ENCODE measurements around the gene BRD2. TPM values are rescaled to one million over a fixed set of nuclear protein-coding genes. Genes with fewer than 3 reads are reported as not detected.

Gene BRD2
- total and polyA plus RNA-seq, 9 of the 15 experiments (the other 6 are each of a cell fraction or from before 2014, with no cell fraction given): 19.0 to 252 (median 181) TPM

DNA sequence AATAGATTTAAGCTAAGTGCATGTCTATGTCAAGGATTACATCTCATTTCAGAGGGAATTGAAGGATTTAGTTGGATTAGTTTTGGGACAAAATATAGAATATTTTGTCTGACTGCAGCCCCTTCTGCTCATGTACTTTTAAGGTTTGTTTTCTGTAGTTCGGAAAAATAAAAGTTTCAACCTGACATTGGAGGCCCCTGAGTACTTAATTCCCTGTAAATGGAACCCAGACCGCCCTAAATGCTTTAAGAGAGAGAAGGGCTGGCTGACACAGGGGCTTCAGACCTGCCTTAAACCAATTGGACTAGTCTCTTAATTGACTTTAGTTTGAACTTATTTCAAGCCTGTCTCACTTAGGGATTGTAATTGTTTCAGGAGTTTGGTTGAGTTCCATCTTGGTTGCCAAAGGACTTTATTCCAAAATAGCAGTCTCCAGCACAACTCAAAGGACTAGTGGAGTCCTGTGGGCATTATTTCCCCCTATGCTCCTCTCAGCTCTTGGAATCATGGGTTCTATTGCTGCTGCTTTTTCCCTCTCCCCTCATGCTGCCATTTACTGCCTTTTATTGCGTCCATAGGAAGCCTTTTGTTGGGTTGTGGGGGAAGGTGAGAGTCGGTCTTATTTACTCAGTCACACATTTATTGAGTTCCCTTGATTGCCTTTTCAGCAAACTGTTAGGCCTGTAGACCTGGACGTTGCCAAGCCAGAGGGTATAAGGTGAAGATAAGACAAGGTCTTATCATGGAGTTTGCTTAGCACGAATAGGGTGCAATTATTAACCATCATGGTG, 14.5 kb downstream of the BRD2 start:
- H3K27ac ChIP-seq (ENCODE audit: extremely low read depth, low read depth, low read length): peak overlapping the region; percentile 11; the same call in 1 of the 3 replicates
- H3K9me3 ChIP-seq (replicated peaks; ENCODE audit: control insufficient read depth, insufficient read depth, low read depth, low read length): no peaks in the 10 kb centered on the region
- H3K4me2 ChIP-seq (ENCODE audit: insufficient read depth, low read length): no peak overlapping the region
- peaks cover 10% of the 10 kb centered on the region for H3K79me2 ChIP-seq (ENCODE audit: control insufficient read depth, insufficient read depth, low read length)
- H3K27me3 ChIP-seq (ENCODE audit: control insufficient read depth in 2 of 2, insufficient read depth in 2 of 2, low read length in 2 of 2): peaks cover 6 to 12% of the 10 kb centered on the region in 2 experiments; a peak in 3 of 5 replicates
- H3K9me1 ChIP-seq (ENCODE audit: control insufficient read depth, insufficient read depth, low read length): no peaks in the 10 kb centered on the region
- ATAC-seq (peak; percentile 2), FAIRE-seq (no peak), DNase-seq (ENCODE audit: extremely low read depth in 1 of 4, low spot score in 3 of 4) (peak in 1 of 4 experiments; percentile 25)
- H3K4me1 ChIP-seq (replicated peaks in 1 of 2; ENCODE audit: control insufficient read depth in 2 of 2, insufficient read depth in 2 of 2, low read length in 2 of 2): peaks cover 0 to 6% of the 10 kb centered on the region in 2 experiments; a peak in 2 of 5 replicates
- no peak overlapping the region for H2AFZ ChIP-seq (ENCODE audit: low read depth, low read length)
- H3K9ac ChIP-seq (ENCODE audit: insufficient read depth in 1 of 2, low read depth in 2 of 2, low read length in 2 of 2): no peak overlapping the region
- H4K20me1 ChIP-seq (replicated peaks; ENCODE audit: control insufficient read depth, insufficient read depth, low read length): peaks cover 40% of the 10 kb centered on the region
- intact Hi-C loops (cut with micrococcal nuclease) (no loop called here), in situ Hi-C loops (cut with MboI) (loop anchor here (10.0 kb wide), 1 partner anchor 48 kb away; no protein-coding TSS in a partner anchor)
- POLR2A ChIA-PET: interaction anchor here (0.6 to 12.5 kb wide), 17 partner anchors 10 to 868 kb away, joined by 3 to 384 read pairs (median 4); partner anchors contain the start of genes BRD2, HLA-DMA, HLA-DMB and TAP2
- H3K4me3 ChIP-seq: no peak overlapping the region
- no TSS peak for BruUV-seq (replicated peaks)
- CTCF ChIA-PET (ENCODE audit: low intra/inter-chr PET ratio): interaction anchor here (0.6 to 4.7 kb wide), 5 partner anchors 45 to 97 kb away, joined by 3 to 84 read pairs (median 11); no protein-coding TSS in a partner anchor
- WGBS (ENCODE audit: insufficient coverage, low coverage, missing lambda C conversion rate): 20% methylated on average over 6 of the region's 6 CpGs
- H3K36me3 ChIP-seq (ENCODE audit: control insufficient read depth, insufficient read depth, low read length): peaks cover 43% of the 10 kb centered on the region
- TF ChIP-seq SIN3A (IDR thresholded peaks at IDR 0.05; ENCODE audit: borderline replicate concordance in 2 of 2, control insufficient read depth in 1 of 2, low read depth in 2 of 2, low read length in 2 of 2) (0 out of 4 replicates have a peak, but pooled peaks of 1 of the 2 experiments have one; percentile 54), POLR2G (IDR thresholded peaks at IDR 0.05; ENCODE audit: low read depth, low read length) (0 out of 2 replicates have a peak, but pooled peaks have one; percentile 43), ZNF134 (CRISPR knock-in tag; conservative IDR thresholded peaks at IDR 0.05) (0 out of 2 replicates have a peak, but pooled peaks have one; percentile 21), MYNN (IDR thresholded peaks at IDR 0.05) (peak; percentile 94), MYNN (CRISPR knock-in tag; IDR thresholded peaks at IDR 0.05) (peak; percentile 68; the same call in 1 of the 2 replicates), ZNF347 (CRISPR knock-in tag; IDR thresholded peaks at IDR 0.05; ENCODE audit: low read depth) (no peak), CEBPG (CRISPR knock-in tag; IDR thresholded peaks at IDR 0.05) (no peak), CEBPG (tag; conservative IDR thresholded peaks at IDR 0.05 in 1 of 2, IDR thresholded peaks at IDR 0.05 in 1 of 2) (no peak)
- TF ChIP-seq, protein P1, sequence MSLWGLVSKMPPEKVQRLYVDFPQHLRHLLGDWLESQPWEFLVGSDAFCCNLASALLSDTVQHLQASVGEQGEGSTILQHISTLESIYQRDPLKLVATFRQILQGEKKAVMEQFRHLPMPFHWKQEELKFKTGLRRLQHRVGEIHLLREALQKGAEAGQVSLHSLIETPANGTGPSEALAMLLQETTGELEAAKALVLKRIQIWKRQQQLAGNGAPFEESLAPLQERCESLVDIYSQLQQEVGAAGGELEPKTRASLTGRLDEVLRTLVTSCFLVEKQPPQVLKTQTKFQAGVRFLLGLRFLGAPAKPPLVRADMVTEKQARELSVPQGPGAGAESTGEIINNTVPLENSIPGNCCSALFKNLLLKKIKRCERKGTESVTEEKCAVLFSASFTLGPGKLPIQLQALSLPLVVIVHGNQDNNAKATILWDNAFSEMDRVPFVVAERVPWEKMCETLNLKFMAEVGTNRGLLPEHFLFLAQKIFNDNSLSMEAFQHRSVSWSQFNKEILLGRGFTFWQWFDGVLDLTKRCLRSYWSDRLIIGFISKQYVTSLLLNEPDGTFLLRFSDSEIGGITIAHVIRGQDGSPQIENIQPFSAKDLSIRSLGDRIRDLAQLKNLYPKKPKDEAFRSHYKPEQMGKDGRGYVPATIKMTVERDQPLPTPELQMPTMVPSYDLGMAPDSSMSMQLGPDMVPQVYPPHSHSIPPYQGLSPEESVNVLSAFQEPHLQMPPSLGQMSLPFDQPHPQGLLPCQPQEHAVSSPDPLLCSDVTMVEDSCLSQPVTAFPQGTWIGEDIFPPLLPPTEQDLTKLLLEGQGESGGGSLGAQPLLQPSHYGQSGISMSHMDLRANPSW (CRISPR knock-in tag; IDR thresholded peaks at IDR 0.05): no peak
- TF ChIP-seq, protein P2, sequence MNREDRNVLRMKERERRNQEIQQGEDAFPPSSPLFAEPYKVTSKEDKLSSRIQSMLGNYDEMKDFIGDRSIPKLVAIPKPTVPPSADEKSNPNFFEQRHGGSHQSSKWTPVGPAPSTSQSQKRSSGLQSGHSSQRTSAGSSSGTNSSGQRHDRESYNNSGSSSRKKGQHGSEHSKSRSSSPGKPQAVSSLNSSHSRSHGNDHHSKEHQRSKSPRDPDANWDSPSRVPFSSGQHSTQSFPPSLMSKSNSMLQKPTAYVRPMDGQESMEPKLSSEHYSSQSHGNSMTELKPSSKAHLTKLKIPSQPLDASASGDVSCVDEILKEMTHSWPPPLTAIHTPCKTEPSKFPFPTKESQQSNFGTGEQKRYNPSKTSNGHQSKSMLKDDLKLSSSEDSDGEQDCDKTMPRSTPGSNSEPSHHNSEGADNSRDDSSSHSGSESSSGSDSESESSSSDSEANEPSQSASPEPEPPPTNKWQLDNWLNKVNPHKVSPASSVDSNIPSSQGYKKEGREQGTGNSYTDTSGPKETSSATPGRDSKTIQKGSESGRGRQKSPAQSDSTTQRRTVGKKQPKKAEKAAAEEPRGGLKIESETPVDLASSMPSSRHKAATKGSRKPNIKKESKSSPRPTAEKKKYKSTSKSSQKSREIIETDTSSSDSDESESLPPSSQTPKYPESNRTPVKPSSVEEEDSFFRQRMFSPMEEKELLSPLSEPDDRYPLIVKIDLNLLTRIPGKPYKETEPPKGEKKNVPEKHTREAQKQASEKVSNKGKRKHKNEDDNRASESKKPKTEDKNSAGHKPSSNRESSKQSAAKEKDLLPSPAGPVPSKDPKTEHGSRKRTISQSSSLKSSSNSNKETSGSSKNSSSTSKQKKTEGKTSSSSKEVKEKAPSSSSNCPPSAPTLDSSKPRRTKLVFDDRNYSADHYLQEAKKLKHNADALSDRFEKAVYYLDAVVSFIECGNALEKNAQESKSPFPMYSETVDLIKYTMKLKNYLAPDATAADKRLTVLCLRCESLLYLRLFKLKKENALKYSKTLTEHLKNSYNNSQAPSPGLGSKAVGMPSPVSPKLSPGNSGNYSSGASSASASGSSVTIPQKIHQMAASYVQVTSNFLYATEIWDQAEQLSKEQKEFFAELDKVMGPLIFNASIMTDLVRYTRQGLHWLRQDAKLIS (CRISPR knock-in tag; IDR thresholded peaks at IDR 0.05): 0 out of 2 replicates have a peak, but pooled peaks have one; percentile 42
- TF ChIP-seq, protein P3, sequence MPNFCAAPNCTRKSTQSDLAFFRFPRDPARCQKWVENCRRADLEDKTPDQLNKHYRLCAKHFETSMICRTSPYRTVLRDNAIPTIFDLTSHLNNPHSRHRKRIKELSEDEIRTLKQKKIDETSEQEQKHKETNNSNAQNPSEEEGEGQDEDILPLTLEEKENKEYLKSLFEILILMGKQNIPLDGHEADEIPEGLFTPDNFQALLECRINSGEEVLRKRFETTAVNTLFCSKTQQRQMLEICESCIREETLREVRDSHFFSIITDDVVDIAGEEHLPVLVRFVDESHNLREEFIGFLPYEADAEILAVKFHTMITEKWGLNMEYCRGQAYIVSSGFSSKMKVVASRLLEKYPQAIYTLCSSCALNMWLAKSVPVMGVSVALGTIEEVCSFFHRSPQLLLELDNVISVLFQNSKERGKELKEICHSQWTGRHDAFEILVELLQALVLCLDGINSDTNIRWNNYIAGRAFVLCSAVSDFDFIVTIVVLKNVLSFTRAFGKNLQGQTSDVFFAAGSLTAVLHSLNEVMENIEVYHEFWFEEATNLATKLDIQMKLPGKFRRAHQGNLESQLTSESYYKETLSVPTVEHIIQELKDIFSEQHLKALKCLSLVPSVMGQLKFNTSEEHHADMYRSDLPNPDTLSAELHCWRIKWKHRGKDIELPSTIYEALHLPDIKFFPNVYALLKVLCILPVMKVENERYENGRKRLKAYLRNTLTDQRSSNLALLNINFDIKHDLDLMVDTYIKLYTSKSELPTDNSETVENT (CRISPR knock-in tag; IDR thresholded peaks at IDR 0.05): no peak

All from K562 (cell line).